UCSD-AML1 (cell line): ENCODE results near the gene ZDHHC8.
A peak's percentile ranks its signal among the peaks of the same experiment; 100 is the strongest.

Experiments
- DNase-seq: peaks from one replicate; lab custom pipeline; 2025; ENCODE audit not compliant: unreplicated experiment; lab: John Stamatoyannopoulos, UW

Gene ZDHHC8

GRCh38 chr22:20113551-20114310 is 17.9 kb upstream of the ZDHHC8 start:
- DNase-seq: no peak

- DNase-seq: no peak
Measured at GRCh38 chr22:20114506-20115475, 16.8 kb upstream of the ZDHHC8 start.

GRCh38 chr22:20115691-20116375 is 15.8 kb upstream of the ZDHHC8 start, which contains the start of gene RANBP1:
RANBP1 (plus strand) TSS chr22:20116104; CDS start chr22:20116185, 81 bp downstream.
- DNase-seq: no peak

GRCh38 chr22:20116376-20116950 is 15.1 kb upstream of the ZDHHC8 start:
- DNase-seq: no peak

GRCh38 chr22:20116951-20117632 is 14.5 kb upstream of the ZDHHC8 start, which contains the start of gene TRMT2A:
TRMT2A (minus strand) TSS chr22:20117226; CDS start chr22:20116906, 320 bp downstream.
- DNase-seq: peak; percentile 99

GRCh38 chr22:20117633-20118299 is 13.8 kb upstream of the ZDHHC8 start:
- DNase-seq: peak; percentile 45

- DNase-seq: no peak
Measured at GRCh38 chr22:20118300-20119020, 13.1 kb upstream of the ZDHHC8 start.

GRCh38 chr22:20121856-20122415 is 9.7 kb upstream of the ZDHHC8 start:
- DNase-seq: no peak

- DNase-seq: no peak
Measured at GRCh38 chr22:20123366-20124082, 8.1 kb upstream of the ZDHHC8 start.

- DNase-seq: no peak
Measured at GRCh38 chr22:20124083-20124787, 7.4 kb upstream of the ZDHHC8 start.

- no peak for DNase-seq
Measured at GRCh38 chr22:20125201-20126174, 6.1 kb upstream of the ZDHHC8 start.

GRCh38 chr22:20126284-20127029 is 5.1 kb upstream of the ZDHHC8 start:
- DNase-seq: no peak

- no peak for DNase-seq
Measured at GRCh38 chr22:20127318-20127868, 4.2 kb upstream of the ZDHHC8 start.

GRCh38 chr22:20127869-20128618 is 3.6 kb upstream of the ZDHHC8 start:
- no peak for DNase-seq

- DNase-seq: no peak
Measured at GRCh38 chr22:20128619-20128901, 3.0 kb upstream of the ZDHHC8 start.
